GM18870 (cell line): ENCODE measurements around the gene CPT1A.

ENCODE experiments used
- ATAC-seq: cut with Tn5 transposase; IDR thresholded peaks from one replicate; pipeline ENCODE4 v1.9.1; 2021; ENCODE audit warnings: moderate library complexity; ENCODE audit not compliant: unreplicated experiment

Gene CPT1A

GRCh38 chr11:68714060-68714856, 127.5 kb downstream of the CPT1A start:
- no peak for ATAC-seq

- ATAC-seq: no peak
Observed at GRCh38 chr11:68711114-68711513, 130.6 kb downstream of the CPT1A start.

DNA sequence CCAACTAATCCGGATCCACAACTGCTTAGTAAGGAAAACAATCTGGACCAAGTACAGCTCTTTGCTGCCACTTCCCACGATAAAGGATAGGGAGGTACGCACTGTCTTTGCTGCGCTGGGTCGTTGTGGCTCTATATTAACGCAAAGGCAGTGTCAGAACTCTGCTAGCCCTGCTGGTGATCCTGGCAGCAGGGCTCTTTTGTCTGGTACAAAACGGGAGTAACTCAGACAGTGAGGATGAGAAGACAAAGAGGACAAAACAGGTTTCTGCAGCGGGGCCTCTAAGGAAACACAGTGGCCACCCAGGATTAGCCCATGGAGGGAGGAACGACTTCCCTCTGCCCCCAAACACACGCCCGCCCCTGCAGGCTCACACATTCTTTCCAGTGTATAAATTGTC, 131.3 kb downstream of the CPT1A start:
- no peak for ATAC-seq

DNA sequence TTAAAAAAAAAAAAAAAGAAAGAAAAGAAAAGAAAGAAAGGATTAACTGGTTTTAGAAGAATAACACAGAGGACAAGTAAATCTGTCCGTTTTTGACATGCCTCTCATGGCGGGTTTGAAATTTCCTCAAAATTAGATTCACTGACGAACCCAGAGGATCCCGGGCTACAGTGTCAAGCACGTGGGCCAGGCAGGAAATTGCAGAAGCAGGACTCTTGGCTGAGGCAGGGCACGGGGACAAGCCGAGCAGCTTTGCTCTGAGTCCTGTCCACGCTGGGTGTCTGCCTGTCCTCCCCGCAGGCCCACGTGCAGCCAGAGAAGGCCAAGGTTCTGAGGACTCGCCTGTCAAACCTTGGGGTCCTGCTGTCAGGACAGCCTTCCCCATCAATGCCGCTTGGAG, 132.7 kb downstream of the CPT1A start:
- ATAC-seq: no peak

- ATAC-seq: no peak
Observed at GRCh38 chr11:68707527-68707926, 134.2 kb downstream of the CPT1A start.

DNA sequence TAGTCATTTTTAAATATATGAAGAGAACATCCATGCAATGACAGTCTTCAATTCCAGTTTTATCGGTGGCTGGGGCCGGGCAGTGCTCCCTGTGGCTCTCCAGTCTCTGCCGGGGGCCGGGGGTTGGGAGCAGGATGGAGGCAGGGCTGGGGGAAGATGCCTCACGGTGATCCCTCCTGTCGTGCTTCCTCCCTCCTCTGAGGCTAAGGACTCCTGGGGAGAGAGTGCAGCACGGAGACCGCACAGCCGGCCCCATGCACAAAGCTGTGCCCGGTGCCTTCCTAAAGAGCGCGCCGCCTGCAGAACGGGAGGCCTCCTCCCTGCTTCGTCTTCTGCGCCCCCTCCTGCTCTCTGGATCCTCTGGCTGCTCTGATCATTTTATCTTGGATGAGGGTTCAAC, 136.8 kb downstream of the CPT1A start:
- ATAC-seq: no peak
